Endothelial cell of umbilical vein (primary cell): ENCODE data around the gene ACOX1. TPM values are rescaled to one million over a fixed set of nuclear protein-coding genes. Genes with fewer than 3 reads are reported as not detected.

Experiments
- BruUV-seq: library from RNA; stranded (reverse); fragments of 400-500 nt; replicated peaks from 2 replicates; lab custom pipeline; 2021; lab: Mats Ljungman, UMichigan
- CTCF ChIA-PET: fragments of 300-600, 350-600 bp; sonication (Branson Sonifier 250); formaldehyde crosslinking; loops from one replicate; lab custom pipeline; 2021; ENCODE audit warnings: antibody characterized with exemption, inconsistent platforms; lab: Charles Lee
- POLR2A ChIA-PET: fragments of 300-600, 350-600 bp; sonication (Branson Sonifier 250); formaldehyde crosslinking; loops from one replicate; lab custom pipeline; 2021; ENCODE audit warnings: antibody characterized with exemption, inconsistent platforms; lab: Charles Lee
- DNase-seq: peaks from one replicate; pipeline ENCODE4 v3.0.0-alpha.2; 2011; ENCODE audit warnings: low read depth, low spot score
- FAIRE-seq: peaks from 2 replicates; lab custom pipeline; 2011; peaks lifted over from hg19 to GRCh38; lab: Jason Lieb, UNC
- H2AFZ ChIP-seq: 2 replicates; pipeline ENCODE4 v1.6.0; 2012; ENCODE audit warnings: low read depth, low read length, control low read depth, inconsistent platforms
- H3K27ac ChIP-seq: 2 replicates; pipeline ENCODE4 v1.5.1; 2011; ENCODE audit warnings: low read depth, mild to moderate bottlenecking, control low read depth, low read length, moderate library complexity; ENCODE audit not compliant: insufficient read depth
- H3K27me3 ChIP-seq, 2 experiments: 2 replicates each; pipeline versions ENCODE4 v1.6.0 to v1.6.1; 2011; ENCODE audit warnings: low read length in 2 of 2, mixed read lengths in 1 of 2; ENCODE audit not compliant: control insufficient read depth in 2 of 2, insufficient read depth in 2 of 2
- H3K36me3 ChIP-seq, 2 experiments: 2 replicates in 1 of 2; 3 replicates in 1 of 2; pipeline ENCODE4 v1.5.1; 2011; ENCODE audit warnings: low read length in 2 of 2, mild to moderate bottlenecking in 1 of 2, moderate library complexity in 1 of 2; ENCODE audit not compliant: control insufficient read depth in 2 of 2, insufficient read depth in 2 of 2; ENCODE audit errors: extremely low read depth in 1 of 2
- H3K4me1 ChIP-seq: 3 replicates; pipeline ENCODE4 v1.5.1; 2011; ENCODE audit warnings: mild to moderate bottlenecking, low read length; ENCODE audit not compliant: control insufficient read depth, insufficient read depth; ENCODE audit errors: extremely low read depth
- H3K4me2 ChIP-seq: 2 replicates; pipeline ENCODE4 v1.6.1; 2011; ENCODE audit warnings: low read length, control low read depth, mixed read lengths; ENCODE audit not compliant: insufficient read depth
- H3K4me3 ChIP-seq, 3 experiments: fragments of 200-600 bp in 1 of 3; sonication (generic), shearing (Covaris generic) in 1 of 3; replicated peaks in 1 of 3; 2 replicates each; pipeline ENCODE4 v1.5.1; 2011 to 2016; ENCODE audit warnings: control low read depth in 3 of 3, low read length in 3 of 3, mild to moderate bottlenecking in 2 of 3, inconsistent platforms in 1 of 3, low read depth in 1 of 3, moderate library complexity in 1 of 3; ENCODE audit not compliant: insufficient read depth in 1 of 3
- H3K79me2 ChIP-seq: 2 replicates; pipeline ENCODE4 v1.6.0; 2012; ENCODE audit warnings: low read length, inconsistent platforms; ENCODE audit not compliant: control insufficient read depth, insufficient read depth
- H3K9ac ChIP-seq: replicated peaks from 2 replicates; pipeline ENCODE3; 2011; ENCODE audit warnings: low read length, control low read depth; ENCODE audit not compliant: insufficient read depth; ENCODE audit errors: extremely low read depth
- H3K9me1 ChIP-seq: replicated peaks from 3 replicates; pipeline ENCODE4 v1.6.0; 2011; ENCODE audit warnings: mild to moderate bottlenecking, low read length; ENCODE audit not compliant: control insufficient read depth, insufficient read depth; ENCODE audit errors: extremely low read depth
- H3K9me3 ChIP-seq: replicated peaks from 2 replicates; pipeline ENCODE4 v1.5.1; 2012; ENCODE audit warnings: low read length, inconsistent platforms; ENCODE audit not compliant: control insufficient read depth, insufficient read depth
- H4K20me1 ChIP-seq: replicated peaks from 2 replicates; pipeline ENCODE3; 2011; ENCODE audit warnings: mild to moderate bottlenecking, low read length; ENCODE audit not compliant: control insufficient read depth, insufficient read depth; ENCODE audit errors: extremely low read depth
- CTCF ChIP-seq, 2 donors: IDR thresholded peaks; 1 replicate in 1 of 2; 2 replicates in 1 of 2; pipeline ENCODE4 v1.5.1; 2011; ENCODE audit warnings: low read length in 2 of 2, mild to moderate bottlenecking in 2 of 2, moderate library complexity in 2 of 2, control low read depth in 1 of 2, inconsistent platforms in 1 of 2, low read depth in 1 of 2; ENCODE audit not compliant: insufficient read depth in 1 of 2; ENCODE audit errors: extremely low read depth in 1 of 2
- EZH2 ChIP-seq: IDR thresholded peaks from 2 replicates; pipeline ENCODE4 v1.6.1; 2012; ENCODE audit warnings: borderline replicate concordance, low read depth, mild to moderate bottlenecking, moderate library complexity, low read length, inconsistent platforms; ENCODE audit not compliant: severe bottlenecking
- FOS ChIP-seq: IDR thresholded peaks from 2 replicates; pipeline ENCODE4 v1.6.1; 2011; ENCODE audit warnings: mild to moderate bottlenecking, low read length, moderate library complexity, borderline replicate concordance; ENCODE audit not compliant: insufficient read depth
- GATA2 ChIP-seq: IDR thresholded peaks from 2 replicates; pipeline ENCODE4 v1.7.0; 2011; ENCODE audit warnings: low read depth, mild to moderate bottlenecking, moderate library complexity, mixed read lengths, low read length; ENCODE audit not compliant: insufficient read length, insufficient read depth
- JUN ChIP-seq: IDR thresholded peaks from 2 replicates; pipeline ENCODE4 v1.6.1; 2011; ENCODE audit warnings: borderline replicate concordance, low read depth; ENCODE audit not compliant: insufficient read length, insufficient read depth
- MAX ChIP-seq: IDR thresholded peaks from 2 replicates; pipeline ENCODE4 v1.6.1; 2011; ENCODE audit not compliant: insufficient read depth, insufficient read length
- MYC ChIP-seq: IDR thresholded peaks from one replicate; pipeline ENCODE4 v1.6.1; 2011; ENCODE audit warnings: mild to moderate bottlenecking, low read depth, low read length
- POLR2A ChIP-seq: IDR thresholded peaks from 2 replicates; pipeline ENCODE4 v1.6.1; 2012; ENCODE audit warnings: low read depth, mild to moderate bottlenecking, control low read depth, low read length
- POLR2AphosphoS5 ChIP-seq: IDR thresholded peaks from 2 replicates; pipeline ENCODE4 v1.6.1; 2012; ENCODE audit warnings: low read depth, mild to moderate bottlenecking, control low read depth, low read length, moderate library complexity; ENCODE audit not compliant: insufficient read depth
- dilution Hi-C: fragments of 300-500 bp; cut with MboI; formaldehyde crosslinking; loops from one replicate; pipeline ENCODE4 v1.15.0; 2019; ENCODE audit warnings: low sequenced_read_pairs; ENCODE audit not compliant: extremely low pct_ligation_motif_present
- intact Hi-C: fragments of 100-400 bp; cut with micrococcal nuclease; formaldehyde crosslinking; loops from one replicate; pipeline ENCODE4 v1.10.0; 2022
- polyA plus RNA-seq, 4 experiments: library from polyadenylated mRNA; depleted of rRNA in 3 of 4; stranded (reverse) in 3 of 4; unstranded in 1 of 4; fragments of >200 nt; gene quantifications; 2 replicates each; pipeline versions ENCODE4 v1.2.1 to v1.2.3, GENCODE V29; 2011 to 2012; ENCODE audit warnings: missing spikeins in 1 of 4
- total RNA-seq: library from RNA; stranded (reverse); gene quantifications from 2 replicates; pipeline ENCODE4 v1.2.3, GENCODE V29; 2021

The ACOX1 gene
- total and polyA plus RNA-seq, 2 donors (not counting 3 experiments of a cell fraction or from before 2014, with no cell fraction given): 17.9 to 45.1 TPM

- no peak overlapping the region for H3K27ac ChIP-seq
- POLR2A ChIA-PET: no interaction called here
- no peak for TF ChIP-seq GATA2
- no peak for TF ChIP-seq MYC
- TF ChIP-seq MAX: no peak
- TF ChIP-seq EZH2: no peak
- no peak for TF ChIP-seq POLR2A
- no peak for TF ChIP-seq FOS
- no peak for TF ChIP-seq CTCF (IDR thresholded peaks at IDR 0.05; ENCODE audit: extremely low read depth in 1 of 2, insufficient read depth in 1 of 2, low read depth in 1 of 2, low read length in 2 of 2)
- TF ChIP-seq POLR2AphosphoS5: no peak
- no peak for TF ChIP-seq JUN
- peaks cover 7 to 28% of the 10 kb centered on the region in 2 experiments for H3K36me3 ChIP-seq
- intact Hi-C loops: no loop called here
- H3K4me1 ChIP-seq: peaks cover 16% of the 10 kb centered on the region
- no peaks in the 10 kb centered on the region for H3K27me3 ChIP-seq
- BruUV-seq: no TSS peak
- H4K20me1 ChIP-seq: no peaks in the 10 kb centered on the region
- dilution Hi-C loops: no loop called here
- no peak for DNase-seq
- no peak overlapping the region for H3K4me2 ChIP-seq
- peaks cover 9% of the 10 kb centered on the region for H3K79me2 ChIP-seq
- no peak for FAIRE-seq
- no peaks in the 10 kb centered on the region for H3K9me3 ChIP-seq
- H3K9me1 ChIP-seq: no peaks in the 10 kb centered on the region
- no peak overlapping the region for H2AFZ ChIP-seq
- CTCF ChIA-PET: interaction anchor here (2.1 kb wide), 1 partner anchor 24 kb away, joined by 13 read pairs; the partner anchor contains the start of gene TRIM47
- H3K4me3 ChIP-seq: no peak overlapping the region
- H3K9ac ChIP-seq: no peak overlapping the region
Observed at GRCh38 chr17:75901727-75902126, 77.2 kb downstream of the ACOX1 start.
